Iris pigment epithelial cell (primary cell): ENCODE data around the gene ETV1.
A peak's percentile ranks its signal among the peaks of the same experiment; 100 is the strongest.

ENCODE experiments used
- DNase-seq: peaks from one replicate; pipeline ENCODE4 v3.0.0-alpha.2; 2011; ENCODE audit warnings: low read depth

Gene ETV1

GRCh38 chr7:13987395-13987794 lies 2.1 kb downstream of the ETV1 start:
- peak; percentile 51 for DNase-seq

GRCh38 chr7:13986208-13986607 lies 3.3 kb downstream of the ETV1 start:
- no peak for DNase-seq

- DNase-seq = no peak
Observed at GRCh38 chr7:13984831-13985685, 4.4 kb downstream of the ETV1 start.

GRCh38 chr7:13984061-13984460 lies 5.4 kb downstream of the ETV1 start:
- no peak for DNase-seq

GRCh38 chr7:13982940-13983677 lies 6.4 kb downstream of the ETV1 start:
- DNase-seq = peak; percentile 21

- DNase-seq = peak; percentile 98
Observed at GRCh38 chr7:13981070-13981469, 8.4 kb downstream of the ETV1 start.

GRCh38 chr7:13980474-13980873 lies 9.0 kb downstream of the ETV1 start:
- DNase-seq = peak; percentile 21

GRCh38 chr7:13979671-13980435 lies 9.6 kb downstream of the ETV1 start:
- DNase-seq = peak; percentile 90

GRCh38 chr7:13976594-13976993 lies 12.9 kb downstream of the ETV1 start:
- no peak for DNase-seq

GRCh38 chr7:13965077-13965476 lies 24.4 kb downstream of the ETV1 start:
- DNase-seq = no peak

GRCh38 chr7:13963925-13964324 lies 25.5 kb downstream of the ETV1 start:
- no peak for DNase-seq

- no peak for DNase-seq
Observed at GRCh38 chr7:13955494-13955893, 34.0 kb downstream of the ETV1 start.

GRCh38 chr7:13953368-13953767 lies 36.1 kb downstream of the ETV1 start:
- DNase-seq = peak; percentile 1

GRCh38 chr7:13952921-13953320 lies 36.5 kb downstream of the ETV1 start:
- DNase-seq = no peak

GRCh38 chr7:13949939-13950338 lies 39.5 kb downstream of the ETV1 start:
- no peak for DNase-seq

- no peak for DNase-seq
Observed at GRCh38 chr7:13949445-13949844, 40.0 kb downstream of the ETV1 start.

GRCh38 chr7:13948019-13948801 lies 41.3 kb downstream of the ETV1 start:
- no peak for DNase-seq

GRCh38 chr7:13947535-13947934 lies 41.9 kb downstream of the ETV1 start:
- no peak for DNase-seq

- peak; percentile 75 for DNase-seq
Observed at GRCh38 chr7:13946181-13946580, 43.3 kb downstream of the ETV1 start.

- DNase-seq = peak; percentile 67
Observed at GRCh38 chr7:13945670-13946069, 43.8 kb downstream of the ETV1 start.

- DNase-seq = no peak
Observed at GRCh38 chr7:13933536-13933935, 55.9 kb downstream of the ETV1 start.

- no peak for DNase-seq
Observed at GRCh38 chr7:13933091-13933490, 56.4 kb downstream of the ETV1 start.
